PC-9 (cell line): ENCODE measurements around the gene PCDH1. TPM values are rescaled to one million over a fixed set of nuclear protein-coding genes. Genes with fewer than 3 reads are reported as not detected.

ENCODE experiments used
- BruUV-seq: library from RNA; stranded (reverse); fragments of 400-500 nt; replicated peaks from 2 replicates; lab custom pipeline; 2021; lab: Mats Ljungman, UMichigan
- CTCF ChIA-PET: fragments of 300-600 bp; sonication (Branson Sonifier 250); formaldehyde crosslinking; loops from one replicate; lab custom pipeline; 2022; ENCODE audit warnings: antibody characterized with exemption; lab: Charles Lee
- POLR2A ChIA-PET: fragments of 300-600 bp; sonication (Branson Sonifier 250); formaldehyde crosslinking; loops from one replicate; lab custom pipeline; 2022; ENCODE audit warnings: antibody characterized with exemption; ENCODE audit not compliant: unreplicated experiment; lab: Charles Lee
- DNase-seq, 2 experiments: peaks; one replicate each; pipeline versions ENCODE4 v3.0.0 to v3.0.0-alpha.2; 2015 to 2022; ENCODE audit warnings: mixed read lengths in 1 of 2
- H2AFZ ChIP-seq: fragments of 200-600 bp; sonication (generic); 2 replicates; pipeline ENCODE4 v1.8.1; 2017; ENCODE audit warnings: antibody characterized with exemption
- H3F3A ChIP-seq: fragments of 200-600 bp; sonication (generic); 2 replicates; pipeline ENCODE4 v1.8.1; 2017; ENCODE audit warnings: antibody characterized with exemption, mild to moderate bottlenecking, low read depth; ENCODE audit not compliant: insufficient read depth
- H3K27ac ChIP-seq: fragments of 200-600 bp; sonication (generic); 2 replicates; pipeline ENCODE4 v1.6.1; 2016; ENCODE audit warnings: mixed run types
- H3K27me3 ChIP-seq: fragments of 200-600 bp; sonication (generic); 2 replicates; pipeline ENCODE4 v1.6.1; 2016; ENCODE audit warnings: low read depth, mixed run types; ENCODE audit not compliant: insufficient read depth
- H3K36me3 ChIP-seq: fragments of 200-600 bp; sonication (generic); 2 replicates; pipeline ENCODE4 v1.6.1; 2016; ENCODE audit warnings: low read depth, mixed run types
- H3K4me1 ChIP-seq: fragments of 200-600 bp; sonication (generic); replicated peaks from 2 replicates; pipeline ENCODE4 v1.6.1; 2016; ENCODE audit warnings: mixed run types; ENCODE audit not compliant: insufficient read depth
- H3K4me2 ChIP-seq: fragments of 200-600 bp; sonication (generic); 2 replicates; pipeline ENCODE4 v1.6.1; 2017; ENCODE audit warnings: mixed run types
- H3K4me3 ChIP-seq: fragments of 200-600 bp; sonication (generic); 2 replicates; pipeline ENCODE4 v1.6.1; 2016; ENCODE audit warnings: mixed run types
- H3K79me2 ChIP-seq: fragments of 200-600 bp; sonication (generic); 2 replicates; pipeline ENCODE4 v1.6.1; 2017; ENCODE audit warnings: low read depth, mixed run types
- H3K9me2 ChIP-seq: fragments of 200-600 bp; sonication (generic); 2 replicates; pipeline ENCODE4 v1.8.1; 2017; ENCODE audit warnings: mild to moderate bottlenecking; ENCODE audit not compliant: insufficient read depth
- H3K9me3 ChIP-seq: fragments of 200-600 bp; sonication (generic); 2 replicates; pipeline ENCODE4 v1.8.1; 2016; ENCODE audit warnings: low read depth; ENCODE audit not compliant: insufficient read depth
- H4K20me1 ChIP-seq: fragments of 200-600 bp; sonication (generic); 2 replicates; pipeline ENCODE4 v1.8.1; 2017; ENCODE audit not compliant: insufficient read depth
- CTCF ChIP-seq: fragments of 200-600 bp; sonication (generic); conservative IDR thresholded peaks from 2 replicates; pipeline ENCODE4 v1.6.1; 2017; ENCODE audit warnings: mixed run types, antibody characterized with exemption, mild to moderate bottlenecking, moderate library complexity
- EZH2 ChIP-seq: fragments of 200-600 bp; sonication (generic); IDR thresholded peaks from 2 replicates; pipeline ENCODE4 v1.8.0; 2017; ENCODE audit warnings: antibody characterized with exemption, low read depth
- intact Hi-C: fragments of 100-400 bp; cut with micrococcal nuclease; formaldehyde crosslinking; loops from one replicate; pipeline ENCODE4 v1.10.0; 2022; ENCODE audit not compliant: unreplicated experiment
- total RNA-seq: library from RNA; stranded (reverse); gene quantifications from 2 replicates; pipeline ENCODE4 v1.2.3, GENCODE V29; 2021

Gene PCDH1
- total RNA-seq, 1 experiment from 2014 or later: 88.5 TPM

- Histone ChIP-seq H4K20me1 (no peaks in the 10 kb centered on the region), H3F3A (peaks cover 36% of the 10 kb centered on the region), H3K9me3 (no peaks in the 10 kb centered on the region), H3K4me3 (peak overlapping the region; percentile 98), H3K9me2 (no peaks in the 10 kb centered on the region), H3K27ac (peak overlapping the region; percentile 99), H3K27me3 (no peaks in the 10 kb centered on the region), H2AFZ (no peak overlapping the region), H3K36me3 (no peaks in the 10 kb centered on the region), H3K4me1 (peaks cover 48% of the 10 kb centered on the region), H3K79me2 (peaks cover 16% of the 10 kb centered on the region), H3K4me2 (peak overlapping the region; percentile 100)
- intact Hi-C loops: loop anchor here (1.0 to 2.0 kb wide), 5 partner anchors 16 to 136 kb away; partner anchors contain the start of gene PCDH1
- POLR2A ChIA-PET: interaction anchor here (0.6 kb wide), 1 partner anchor 7 kb away, joined by 13 read pairs; no protein-coding TSS in a partner anchor
- BruUV-seq: TSS peak; percentile 77
- TF ChIP-seq CTCF (no peak), EZH2 (no peak)
- CTCF ChIA-PET: interaction anchor here (0.6 kb wide), 2 partner anchors 19 to 30 kb away, joined by 6 to 14 read pairs; partner anchors contain the start of gene PCDH1
- DNase-seq: peak; percentile 88 to 99
These were observed 29.3 kb downstream of the PCDH1 start for GRCh38 chr5:141848744-141849414.

- no peaks in the 10 kb centered on the region for H3K9me2 ChIP-seq
- no TSS peak for BruUV-seq
- H3K27me3 ChIP-seq: no peaks in the 10 kb centered on the region
- H3K4me2 ChIP-seq: no peak overlapping the region
- peaks cover 29% of the 10 kb centered on the region for H3F3A ChIP-seq
- H3K4me1 ChIP-seq: peaks cover 70% of the 10 kb centered on the region
- no peaks in the 10 kb centered on the region for H4K20me1 ChIP-seq
- ChIA-PET CTCF (no interaction called here), POLR2A (interaction anchor here (0.6 kb wide), 1 partner anchor 132 kb away, joined by 7 read pairs; no protein-coding TSS in a partner anchor)
- no peak overlapping the region for H2AFZ ChIP-seq
- H3K79me2 ChIP-seq: peaks cover 12% of the 10 kb centered on the region; the same call in 1 of the 2 replicates
- TF ChIP-seq CTCF (no peak), EZH2 (no peak)
- no peak overlapping the region for H3K27ac ChIP-seq
- H3K9me3 ChIP-seq: no peaks in the 10 kb centered on the region
- H3K4me3 ChIP-seq: no peak overlapping the region
- no peaks in the 10 kb centered on the region for H3K36me3 ChIP-seq
- no peak for DNase-seq
- intact Hi-C loops: no loop called here
These were observed 32.2 kb downstream of the PCDH1 start for GRCh38 chr5:141846031-141846430.

GRCh38 chr5:141845371-141845851, 32.8 kb downstream of the PCDH1 start:
- CTCF ChIA-PET: interaction anchor here (0.6 to 0.9 kb wide), 3 partner anchors 8 to 131 kb away, joined by 3 to 5 read pairs (median 3); no protein-coding TSS in a partner anchor

More at GRCh38 chr5:141845371-141845851, 32.8 kb downstream of the PCDH1 start:
- no TSS peak for BruUV-seq
- POLR2A ChIA-PET: interaction anchor here (0.6 kb wide), 1 partner anchor 131 kb away, joined by 7 read pairs; no protein-coding TSS in a partner anchor
- H3K9me3 ChIP-seq: no peaks in the 10 kb centered on the region
- no peak for DNase-seq
- peaks cover 29% of the 10 kb centered on the region for H3F3A ChIP-seq
- no peaks in the 10 kb centered on the region for H3K9me2 ChIP-seq
- intact Hi-C loops: no loop called here
- peaks cover 12% of the 10 kb centered on the region; the same call in 1 of the 2 replicates for H3K79me2 ChIP-seq
- H4K20me1 ChIP-seq: no peaks in the 10 kb centered on the region
- H3K27me3 ChIP-seq: no peaks in the 10 kb centered on the region
- no peak overlapping the region for H3K4me2 ChIP-seq
- H3K4me1 ChIP-seq: peaks cover 71% of the 10 kb centered on the region
- no peak overlapping the region for H3K4me3 ChIP-seq
- TF ChIP-seq EZH2 (no peak), CTCF (no peak)
- no peak overlapping the region for H2AFZ ChIP-seq
- H3K36me3 ChIP-seq: no peaks in the 10 kb centered on the region
- H3K27ac ChIP-seq: no peak overlapping the region
